Esophagus squamous epithelium (tissue), 5 donors: ENCODE data around the gene TMEM120B. TPM values are rescaled to one million over a fixed set of nuclear protein-coding genes. Genes with fewer than 3 reads are reported as not detected.
A peak's percentile ranks its signal among the peaks of the same experiment; 100 is the strongest.
"Not testable (repeated sequence)": the region's sequence is repeated elsewhere in the genome, so short reads cannot be mapped to it uniquely, and the experiment has no call there.

Experiments used
- DNase-seq: peaks from one replicate; lab custom pipeline; 2025; lab: John Stamatoyannopoulos, UW
- H3K27ac ChIP-seq, 4 donors: fragments of 200-600 bp; sonication (generic); one replicate each; pipeline ENCODE4 v1.5.1; 2016 to 2019; ENCODE audit warnings: mild to moderate bottlenecking in 1 of 4
- H3K27me3 ChIP-seq, 4 donors: fragments of 200-600 bp; sonication (generic); 1 replicate in 3 of 4; 2 replicates in 1 of 4; pipeline versions ENCODE4 v1.5.1 to v1.6.0; 2017 to 2021; ENCODE audit warnings: antibody characterized with exemption in 1 of 4
- H3K36me3 ChIP-seq, 3 donors: fragments of 200-600 bp; sonication (generic); one replicate each; pipeline ENCODE4 v1.5.1; 2016 to 2019
- H3K4me1 ChIP-seq, 3 donors: fragments of 200-600 bp; sonication (generic); one replicate each; pipeline ENCODE4 v1.5.1; 2017 to 2019
- H3K4me3 ChIP-seq, 4 donors: fragments of 200-600 bp; sonication (generic); 1 replicate in 3 of 4; 2 replicates in 1 of 4; pipeline ENCODE4 v1.5.1; 2016 to 2019; ENCODE audit warnings: mild to moderate bottlenecking in 2 of 4, moderate library complexity in 1 of 4
- H3K9me3 ChIP-seq, 3 donors: fragments of 200-600 bp; sonication (generic); one replicate each; pipeline ENCODE4 v1.5.1; 2016 to 2019
- CTCF ChIP-seq, 6 experiments: fragments of 450-650 bp in 4 of 6; fragments of 200-600 bp in 2 of 6; sonication (generic) in 2 of 6; IDR thresholded peaks; one replicate each; pipeline ENCODE4 v1.5.1; 2016 to 2019; ENCODE audit warnings: antibody characterized with exemption in 6 of 6, mild to moderate bottlenecking in 4 of 6, moderate library complexity in 4 of 6
- POLR2A ChIP-seq, 4 donors: fragments of 450-650 bp; IDR thresholded peaks; one replicate each; pipeline ENCODE4 v1.6.1; 2017; ENCODE audit warnings: antibody characterized with exemption in 4 of 4, mild to moderate bottlenecking in 4 of 4, moderate library complexity in 3 of 4
- WGBS, 2 donors: methylation state at CpG; one replicate each; pipeline ENCODE4 v1.1.5; 2018; 5-methylcytosine and 5-hydroxymethylcytosine counted together
- intact Hi-C: fragments of 100-400 bp; cut with DNase I; formaldehyde crosslinking; loops from one replicate; pipeline ENCODE4 v1.15.0; 2022
- total RNA-seq, 4 donors: library from RNA; depleted of rRNA; stranded (reverse); fragments of >200 nt; gene quantifications; one replicate each; pipeline ENCODE4 v1.1.0, GENCODE V29; 2016
- donor health status: DM: yes; HTN: yes; CAD: no.

TMEM120B gene
- total RNA-seq, 4 donors from 2014 or later: 2.7 to 5.2 (median 4.5) TPM

- intact Hi-C loops: no loop called here
- WGBS, 2 donors: 32 to 50% methylated on average over 5 of the region's 5 CpGs
- H3K27ac ChIP-seq: no peak overlapping the region
These were observed 3.0 kb upstream of the TMEM120B start for GRCh38 chr12:121709478-121709961.

GRCh38 chr12:121711361-121712189 is 977 bp upstream of the TMEM120B start:
- Histone ChIP-seq H3K27me3 (no peaks in the 10 kb centered on the region), H3K27ac (peak overlapping the region; percentile 86 to 92 (median 90)), H3K9me3 (no peaks in the 10 kb centered on the region), H3K36me3 (no peaks in the 10 kb centered on the region), H3K4me3 (peak overlapping the region; percentile 57 to 90 (median 90)), H3K4me1 (peaks cover 9 to 25% (median 10%) of the 10 kb centered on the region in 3 donors)
- intact Hi-C loops: no loop called here
- TF ChIP-seq CTCF (IDR thresholded peaks at IDR 0.05) (no peak), POLR2A (IDR thresholded peaks at IDR 0.05) (no peak)
- 55 to 58% methylated on average over 18 to 20 of the region's 24 CpGs for WGBS, 2 donors
- no peak for DNase-seq

More at GRCh38 chr12:121709478-121709961, 3.0 kb upstream of the TMEM120B start:
- H3K4me1 ChIP-seq: peaks cover 9 to 25% (median 10%) of the 10 kb centered on the region in 3 donors
- H3K9me3 ChIP-seq: no peaks in the 10 kb centered on the region
- no peak for TF ChIP-seq POLR2A (IDR thresholded peaks at IDR 0.05)
- TF ChIP-seq CTCF (IDR thresholded peaks at IDR 0.05): peak in 2 of 6 experiments; percentile 22 to 47
- no peaks in the 10 kb centered on the region for H3K27me3 ChIP-seq
- no peaks in the 10 kb centered on the region for H3K36me3 ChIP-seq
- no peak for DNase-seq
- no peak overlapping the region for H3K4me3 ChIP-seq

DNA sequence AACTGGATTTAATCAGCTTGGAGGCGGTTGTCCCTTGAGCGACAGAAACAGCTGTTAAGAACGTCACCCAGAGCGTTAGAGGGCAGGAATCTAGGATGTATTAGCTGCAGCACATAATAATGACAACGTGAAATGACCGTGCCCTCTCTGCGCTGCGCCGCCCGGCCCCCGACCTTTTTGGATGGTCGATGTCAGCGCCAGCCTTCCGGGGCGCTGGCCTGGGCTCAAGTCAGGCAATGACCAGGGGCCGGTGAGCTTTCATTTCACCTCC is 427 bp upstream of the TMEM120B start:
- intact Hi-C loops: no loop called here
- Histone ChIP-seq H3K4me1 (peaks cover 9 to 25% (median 10%) of the 10 kb centered on the region in 3 donors), H3K27me3 (no peaks in the 10 kb centered on the region), H3K4me3 (peak overlapping the region; percentile 57 to 90 (median 90)), H3K9me3 (no peaks in the 10 kb centered on the region), H3K27ac (peak overlapping the region; percentile 86 to 92 (median 90)), H3K36me3 (no peaks in the 10 kb centered on the region)
- DNase-seq: no peak
- TF ChIP-seq CTCF (IDR thresholded peaks at IDR 0.05) (no peak), POLR2A (IDR thresholded peaks at IDR 0.05) (no peak)
- WGBS, 2 donors: 0% methylated on average over 13 to 16 of the region's 16 CpGs

DNA sequence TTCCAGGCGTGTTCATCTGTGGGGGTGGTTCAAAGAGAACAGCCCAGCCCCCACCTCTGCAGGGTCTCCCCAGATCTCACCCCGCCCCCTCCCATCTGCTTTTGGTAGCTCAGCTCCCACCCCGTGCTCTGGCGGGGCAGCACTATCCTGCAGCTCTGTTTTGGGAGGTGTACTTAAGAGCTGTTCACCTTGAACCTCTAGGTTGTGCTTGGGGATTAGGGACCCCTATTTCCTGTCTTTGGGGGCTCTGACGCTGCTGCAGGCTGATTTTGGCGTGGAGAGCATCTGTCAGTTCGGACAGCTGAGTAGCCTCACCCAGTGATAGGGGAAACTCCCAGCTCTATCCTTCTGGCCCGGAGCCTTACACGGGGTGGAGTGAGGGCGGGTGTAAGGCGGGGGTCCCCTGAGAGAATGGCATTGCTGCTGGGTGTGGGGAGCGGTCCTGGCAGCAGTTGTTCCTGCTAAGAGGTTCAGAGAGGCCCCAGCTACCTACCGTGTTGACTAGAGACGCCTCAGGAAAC is 765 bp downstream of the TMEM120B start:
- no peak for DNase-seq
- intact Hi-C loops: no loop called here
- no peaks in the 10 kb centered on the region for H3K27me3 ChIP-seq
- 3% methylated on average over 5 of the region's 14 CpGs; no CpG with 5 or more reads in 1 of the 2 donors for WGBS, 2 donors
- TF ChIP-seq CTCF (IDR thresholded peaks at IDR 0.05) (no peak), POLR2A (IDR thresholded peaks at IDR 0.05) (no peak)
- H3K36me3 ChIP-seq: no peaks in the 10 kb centered on the region
- H3K4me3 ChIP-seq: peak overlapping the region; percentile 57 to 90 (median 90)
- peaks cover 9 to 25% (median 10%) of the 10 kb centered on the region in 3 donors for H3K4me1 ChIP-seq
- peak overlapping the region; percentile 86 to 92 (median 90) for H3K27ac ChIP-seq
- H3K9me3 ChIP-seq: no peaks in the 10 kb centered on the region

- no peak for DNase-seq
- WGBS, 2 donors: 63 to 66% methylated on average over 4 to 5 of the region's 6 CpGs
- Histone ChIP-seq H3K9me3 (no peaks in the 10 kb centered on the region), H3K36me3 (no peaks in the 10 kb centered on the region), H3K27ac (peak overlapping the region in 2 of 4 donors; percentile 92), H3K4me1 (peaks cover 9 to 25% (median 10%) of the 10 kb centered on the region in 3 donors), H3K4me3 (peak overlapping the region in 3 of 4 donors; percentile 57 to 90 (median 90)), H3K27me3 (no peaks in the 10 kb centered on the region)
- intact Hi-C loops: no loop called here
- TF ChIP-seq CTCF (IDR thresholded peaks at IDR 0.05) (no peak), POLR2A (IDR thresholded peaks at IDR 0.05) (no peak)
These were observed 1.2 kb downstream of the TMEM120B start for GRCh38 chr12:121713793-121714192.

- H3K4me3 ChIP-seq, H3K27me3 ChIP-seq, H3K9me3 ChIP-seq, DNase-seq, H3K27ac ChIP-seq, intact Hi-C loops, H3K36me3 ChIP-seq: not testable (repeated sequence)
- peaks cover 9 to 25% (median 10%) of the 10 kb centered on the region in 3 donors for H3K4me1 ChIP-seq
- WGBS, 2 donors: 92% methylated on average over 7 of the region's 7 CpGs
These were observed 2.5 kb downstream of the TMEM120B start for GRCh38 chr12:121715055-121715454.
